NOMO-1 treated with dmso at 0.1 percent for 144 hours (cell line): ENCODE data around the gene HTT.

ENCODE experiments used
- DNase-seq: peaks from one replicate; lab custom pipeline; 2025; ENCODE audit not compliant: unreplicated experiment; lab: John Stamatoyannopoulos, UW

Gene HTT

GRCh38 chr4:3074078-3074845, at the start of gene HTT, which contains the start of gene HTT-AS:
Gene HTT, plus strand, starts transcription at chr4:3074681. Its CDS starts 145 bp downstream, at chr4:3074826.
Gene HTT-AS, minus strand, starts transcription at chr4:3074538.
- peak; percentile 79 for DNase-seq

DNA sequence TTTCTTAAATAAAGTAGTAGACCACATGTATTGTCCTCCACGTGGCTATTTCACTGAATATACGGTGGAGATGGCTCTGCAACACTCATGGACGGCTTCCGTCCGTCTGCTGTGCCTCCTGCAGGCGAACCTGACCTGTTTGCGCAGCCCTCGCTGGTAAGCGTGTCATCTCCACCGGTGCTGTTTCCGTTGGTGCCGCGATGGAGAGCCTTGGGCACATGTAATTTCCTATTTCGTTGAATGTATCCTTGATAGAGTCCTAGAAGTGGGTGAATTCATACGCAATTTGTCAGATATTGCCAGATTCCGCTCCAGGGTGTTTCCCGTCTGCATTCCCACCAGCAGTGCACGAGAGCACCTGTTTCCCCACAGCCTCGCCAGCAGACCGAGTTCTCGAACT, 48.6 kb upstream of the HTT start:
- DNase-seq, result no peak

GRCh38 chr4:3026540-3026939, 47.9 kb upstream of the HTT start:
- DNase-seq, result no peak

GRCh38 chr4:3029464-3029863, 45.0 kb upstream of the HTT start:
- DNase-seq, result no peak

GRCh38 chr4:3030566-3031356, 43.7 kb upstream of the HTT start:
- DNase-seq, result no peak

GRCh38 chr4:3031357-3032082, 43.0 kb upstream of the HTT start:
- no peak for DNase-seq

- DNase-seq, result no peak
Measured at GRCh38 chr4:3034231-3034630, 40.2 kb upstream of the HTT start.

DNA sequence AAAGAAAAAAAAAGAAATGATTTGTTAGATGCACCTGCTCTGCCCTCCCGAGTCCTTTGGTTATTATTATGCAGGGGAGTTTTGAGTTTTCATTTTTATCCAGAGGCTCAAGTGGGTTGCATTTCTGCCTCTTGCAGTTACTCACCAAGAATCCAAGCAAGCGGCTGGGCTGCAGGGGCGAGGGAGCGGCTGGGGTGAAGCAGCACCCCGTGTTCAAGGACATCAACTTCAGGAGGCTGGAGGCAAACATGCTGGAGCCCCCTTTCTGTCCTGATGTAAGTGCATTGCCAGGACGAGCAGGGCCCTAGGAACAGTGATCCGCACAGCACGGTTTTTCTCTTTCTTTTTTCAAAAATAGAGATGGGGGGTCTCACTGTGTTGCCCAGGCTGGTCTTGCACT, 39.2 kb upstream of the HTT start:
- no peak for DNase-seq

DNA sequence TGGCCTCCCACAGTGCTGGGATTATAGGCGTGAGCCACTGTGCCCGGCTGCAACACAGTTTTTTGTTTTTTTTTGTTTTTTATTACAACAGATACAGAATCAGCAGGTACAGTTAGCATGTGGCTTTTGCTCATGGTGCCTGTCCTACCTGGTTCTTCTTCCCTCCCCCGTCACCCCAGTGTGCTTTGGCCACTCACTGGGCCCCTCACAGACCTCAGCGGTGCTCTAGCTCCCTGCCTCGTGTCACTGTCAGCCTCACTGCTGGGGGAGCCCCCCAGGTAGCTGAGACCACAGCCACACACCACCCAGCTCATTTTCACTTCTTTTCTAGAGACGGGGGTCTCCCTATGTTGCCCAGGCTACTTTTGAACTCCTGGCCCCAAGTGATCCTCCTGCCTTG, 38.8 kb upstream of the HTT start:
- no peak for DNase-seq

- DNase-seq, result no peak
Measured at GRCh38 chr4:3036131-3036952, 38.1 kb upstream of the HTT start.

GRCh38 chr4:3037957-3038461, 36.5 kb upstream of the HTT start:
- no peak for DNase-seq

DNA sequence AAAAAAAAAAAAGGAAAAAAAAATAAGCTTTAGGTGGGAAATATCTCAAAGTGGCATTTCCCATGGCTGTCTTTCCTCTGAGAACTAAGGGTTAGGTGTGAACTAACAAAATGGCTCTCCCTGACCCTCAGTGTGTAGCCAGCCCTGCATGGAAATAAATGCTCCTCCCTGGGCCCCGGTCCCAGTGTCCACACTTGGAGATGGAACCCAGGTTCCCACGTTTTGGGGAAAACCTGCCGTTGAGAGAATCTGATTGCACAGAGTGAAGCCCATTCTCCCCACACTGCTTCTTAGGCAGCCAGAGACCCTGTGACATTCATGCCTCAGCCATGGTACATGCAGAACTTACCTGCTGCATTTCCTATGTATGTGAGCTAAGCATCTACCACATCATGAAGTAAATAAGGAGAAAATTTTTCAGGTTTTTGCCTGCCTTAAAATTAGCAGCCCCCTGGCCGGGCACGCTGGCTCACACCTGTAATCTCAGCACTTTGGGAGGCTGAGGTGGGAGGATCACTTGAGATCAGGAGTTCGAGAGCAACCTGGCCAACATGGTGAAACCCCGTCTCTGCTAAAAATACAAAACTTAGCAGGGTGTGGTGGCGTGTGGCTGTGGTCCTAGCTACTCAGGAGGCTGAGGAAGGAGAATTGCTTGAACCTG, 34.6 kb upstream of the HTT start:
- DNase-seq, result no peak

DNA sequence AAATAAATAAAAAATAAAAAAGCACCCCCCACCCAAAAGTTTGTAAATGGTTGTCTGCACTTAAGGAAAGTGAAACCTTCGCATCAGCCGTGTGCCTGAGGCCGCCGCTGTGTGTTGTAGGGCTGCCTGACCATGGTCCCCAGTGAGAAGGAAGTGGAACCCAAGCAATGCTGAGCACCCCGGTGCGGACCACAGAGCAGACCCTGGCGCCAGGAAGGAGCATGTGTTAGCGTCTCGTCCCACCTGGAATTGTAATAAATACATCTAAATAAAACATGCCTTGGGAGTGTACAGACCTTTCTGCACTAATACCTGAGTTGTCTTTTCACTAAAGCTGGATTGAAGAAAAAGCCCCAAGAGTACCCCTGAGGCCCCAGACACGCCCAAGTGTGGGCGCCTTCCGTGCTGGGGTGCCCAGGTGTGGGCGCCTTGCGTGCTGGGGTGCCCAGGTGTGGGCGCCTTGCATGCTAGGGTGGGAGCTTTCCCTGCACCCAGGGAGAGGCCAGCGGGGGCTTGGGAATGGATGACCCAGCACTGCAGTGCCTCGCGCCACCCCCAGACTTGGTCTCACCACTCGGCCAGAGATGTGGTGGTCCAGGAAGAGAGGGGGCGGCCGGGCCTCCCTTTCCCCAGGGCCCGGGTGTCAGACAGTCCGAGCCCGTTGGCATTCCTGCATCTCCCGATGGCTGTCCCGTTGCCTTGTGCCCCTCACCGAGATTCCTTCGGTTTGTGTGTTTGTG, 33.9 kb upstream of the HTT start:
- no peak for DNase-seq

GRCh38 chr4:3041192-3042142, 33.0 kb upstream of the HTT start:
- DNase-seq, result no peak

- no peak for DNase-seq
Measured at GRCh38 chr4:3042226-3042625, 32.3 kb upstream of the HTT start.

- no peak for DNase-seq
Measured at GRCh38 chr4:3043282-3044020, 31.0 kb upstream of the HTT start.
